H9 (cell line): Measurements from ENCODE around the gene OTULINL. TPM values are rescaled to one million over a fixed set of nuclear protein-coding genes. Genes with fewer than 3 reads are reported as not detected.

ENCODE experiments used
- DNase-seq: peaks from one replicate; pipeline ENCODE4 v3.0.0-alpha.2; 2017
- H2AFZ ChIP-seq: one replicate; pipeline ENCODE4 v1.6.1; 2013; ENCODE audit warnings: mild to moderate bottlenecking, low read length, control low read depth, moderate library complexity
- H2AK5ac ChIP-seq: 2 replicates; pipeline ENCODE4 v1.6.1; 2013; ENCODE audit warnings: low read length, control low read depth, mixed read lengths; ENCODE audit not compliant: insufficient read length
- H2BK120ac ChIP-seq: one replicate; pipeline ENCODE4 v1.6.1; 2013; ENCODE audit warnings: low read depth, mild to moderate bottlenecking, low read length, control low read depth, inconsistent platforms; ENCODE audit not compliant: poor library complexity, severe bottlenecking
- H2BK12ac ChIP-seq: 2 replicates; pipeline ENCODE4 v1.6.1; 2013; ENCODE audit warnings: low read length, control low read depth, mixed read lengths, low read depth; ENCODE audit not compliant: insufficient read length
- H2BK15ac ChIP-seq: 2 replicates; pipeline ENCODE4 v1.6.1; 2013; ENCODE audit warnings: low read depth, low read length, control low read depth
- H2BK20ac ChIP-seq: one replicate; pipeline ENCODE4 v1.6.1; 2013; ENCODE audit warnings: low read depth, mild to moderate bottlenecking, low read length, control low read depth, inconsistent platforms; ENCODE audit not compliant: poor library complexity, severe bottlenecking
- H2BK5ac ChIP-seq: 2 replicates; pipeline ENCODE4 v1.6.1; 2013; ENCODE audit warnings: low read length, control low read depth, mixed read lengths; ENCODE audit not compliant: insufficient read length
- H3K14ac ChIP-seq: 2 replicates; pipeline ENCODE4 v1.6.1; 2013; ENCODE audit warnings: low read length, control low read depth; ENCODE audit not compliant: insufficient read depth
- H3K18ac ChIP-seq: 2 replicates; pipeline ENCODE4 v1.6.1; 2013; ENCODE audit warnings: low read depth, mild to moderate bottlenecking, mixed read lengths, low read length, control low read depth; ENCODE audit not compliant: insufficient read length
- H3K23ac ChIP-seq: 2 replicates; pipeline ENCODE4 v1.6.1; 2013; ENCODE audit warnings: low read length, control low read depth, mixed read lengths, low read depth; ENCODE audit not compliant: insufficient read length
- H3K23me2 ChIP-seq: 2 replicates; pipeline ENCODE4 v1.6.1; 2013; ENCODE audit warnings: low read depth, mild to moderate bottlenecking, mixed read lengths, low read length, control low read depth; ENCODE audit not compliant: insufficient read length, poor library complexity, severe bottlenecking
- H3K27ac ChIP-seq: 2 replicates; pipeline ENCODE4 v1.5.1; 2013; ENCODE audit warnings: low read length, control low read depth, mixed read lengths, low read depth; ENCODE audit not compliant: insufficient read length
- H3K27me3 ChIP-seq: 2 replicates; pipeline ENCODE4 v1.6.1; 2013; ENCODE audit warnings: low read length, control low read depth, inconsistent platforms; ENCODE audit not compliant: insufficient read depth
- H3K4ac ChIP-seq: 2 replicates; pipeline ENCODE4 v1.6.1; 2013; ENCODE audit warnings: low read depth, mild to moderate bottlenecking, control low read depth, inconsistent platforms, low read length, moderate library complexity
- H3K4me1 ChIP-seq: 2 replicates; pipeline ENCODE4 v1.6.1; 2013; ENCODE audit warnings: low read length, control low read depth, inconsistent platforms; ENCODE audit not compliant: insufficient read depth
- H3K4me2 ChIP-seq: 2 replicates; pipeline ENCODE4 v1.6.1; 2013; ENCODE audit warnings: low read length, control low read depth, mixed read lengths; ENCODE audit not compliant: insufficient read length, insufficient read depth
- H3K56ac ChIP-seq: 2 replicates; pipeline ENCODE4 v1.6.1; 2013; ENCODE audit warnings: low read depth, mild to moderate bottlenecking, mixed read lengths, low read length, control low read depth; ENCODE audit not compliant: insufficient read length
- H3K79me1 ChIP-seq: 2 replicates; pipeline ENCODE4 v1.6.1; 2013; ENCODE audit warnings: low read depth, mild to moderate bottlenecking, moderate library complexity, low read length, control low read depth, inconsistent platforms; ENCODE audit not compliant: insufficient read depth, poor library complexity, severe bottlenecking
- H3K79me2 ChIP-seq: 2 replicates; pipeline ENCODE4 v1.6.1; 2013; ENCODE audit warnings: low read length, control low read depth, inconsistent platforms; ENCODE audit not compliant: insufficient read depth
- H3K9ac ChIP-seq: 2 replicates; pipeline ENCODE4 v1.6.1; 2013; ENCODE audit warnings: low read length, control low read depth, mixed read lengths; ENCODE audit not compliant: insufficient read length; ENCODE audit errors: extremely low read depth
- H3K9me3 ChIP-seq: one replicate; pipeline ENCODE4 v1.6.1; 2013; ENCODE audit warnings: low read depth, low read length, inconsistent platforms; ENCODE audit not compliant: control insufficient read depth
- H3T11ph ChIP-seq: one replicate; pipeline ENCODE4 v1.6.1; 2013; ENCODE audit warnings: mild to moderate bottlenecking, low read length, control low read depth, inconsistent platforms
- H4K20me1 ChIP-seq: one replicate; pipeline ENCODE4 v1.6.1; 2013; ENCODE audit not compliant: control insufficient read depth, insufficient read length, insufficient read depth
- H4K5ac ChIP-seq: 2 replicates; pipeline ENCODE4 v1.6.1; 2013; ENCODE audit warnings: low read depth, mild to moderate bottlenecking, mixed read lengths, low read length, control low read depth; ENCODE audit not compliant: insufficient read length
- H4K8ac ChIP-seq: replicated peaks from 2 replicates; pipeline ENCODE4 v1.6.1; 2013; ENCODE audit warnings: low read length, control low read depth, mixed read lengths, low read depth; ENCODE audit not compliant: insufficient read length
- H4K91ac ChIP-seq: 2 replicates; pipeline ENCODE4 v1.6.1; 2013; ENCODE audit warnings: low read depth, mild to moderate bottlenecking, moderate library complexity, mixed read lengths, low read length, control low read depth; ENCODE audit not compliant: insufficient read length
- H3K27ac Mint-ChIP-seq, 3 experiments: 2 replicates in 2 of 3; 3 replicates in 1 of 3; pipeline ENCODE4 v1.8.0; 2020 to 2021; ENCODE audit warnings: mixed read lengths in 3 of 3, mild to moderate bottlenecking in 1 of 3, moderate library complexity in 1 of 3
- H3K27me3 Mint-ChIP-seq: 2 replicates; pipeline ENCODE4 v1.8.0; 2021; ENCODE audit warnings: low read depth, mild to moderate bottlenecking, moderate library complexity, mixed read lengths
- H3K36me3 Mint-ChIP-seq, 3 experiments: 2 replicates in 2 of 3; 3 replicates in 1 of 3; pipeline ENCODE4 v1.8.0; 2020 to 2021; ENCODE audit warnings: low read depth in 3 of 3, mixed read lengths in 3 of 3; ENCODE audit not compliant: insufficient read depth in 1 of 3
- H3K4me1 Mint-ChIP-seq, 2 experiments: 2 replicates each; pipeline ENCODE4 v1.8.0; 2020; ENCODE audit warnings: mixed read lengths in 2 of 2
- H3K4me3 Mint-ChIP-seq, 2 experiments: 2 replicates in 1 of 2; 3 replicates in 1 of 2; pipeline ENCODE4 v1.8.0; 2020 to 2021; ENCODE audit warnings: mild to moderate bottlenecking in 2 of 2, mixed read lengths in 2 of 2, moderate library complexity in 1 of 2
- H3K9me3 Mint-ChIP-seq, 2 experiments: 2 replicates in 1 of 2; 3 replicates in 1 of 2; pipeline ENCODE4 v1.8.0; 2020; ENCODE audit warnings: mild to moderate bottlenecking in 2 of 2, mixed read lengths in 2 of 2, moderate library complexity in 1 of 2
- WGBS: extraction: QIAGEN DNeasy Blood & Tissue Kit; methylation state at CpG from one replicate; pipeline ENCODE4 v1.1.7; 2013; ENCODE audit warnings: missing lambda C conversion rate, low lambda C conversion rate, mixed read lengths; ENCODE audit not compliant: insufficient read length; ENCODE audit errors: extremely low coverage; 5-methylcytosine and 5-hydroxymethylcytosine counted together
- total RNA-seq: library from RNA; stranded (reverse); gene quantifications from 2 replicates; pipeline ENCODE4 v1.2.1, GENCODE V29; 2021
- TF ChIP-seq, protein P1 (sequence below): fragments of 200-600 bp; sonication (generic); conservative IDR thresholded peaks from 3 replicates; pipeline ENCODE4 v1.8.0; 2021; ENCODE audit warnings: antibody characterized with exemption, mild to moderate bottlenecking

Gene OTULINL
- total RNA-seq, 1 experiment from 2014 or later, result 7.5 TPM

DNA sequence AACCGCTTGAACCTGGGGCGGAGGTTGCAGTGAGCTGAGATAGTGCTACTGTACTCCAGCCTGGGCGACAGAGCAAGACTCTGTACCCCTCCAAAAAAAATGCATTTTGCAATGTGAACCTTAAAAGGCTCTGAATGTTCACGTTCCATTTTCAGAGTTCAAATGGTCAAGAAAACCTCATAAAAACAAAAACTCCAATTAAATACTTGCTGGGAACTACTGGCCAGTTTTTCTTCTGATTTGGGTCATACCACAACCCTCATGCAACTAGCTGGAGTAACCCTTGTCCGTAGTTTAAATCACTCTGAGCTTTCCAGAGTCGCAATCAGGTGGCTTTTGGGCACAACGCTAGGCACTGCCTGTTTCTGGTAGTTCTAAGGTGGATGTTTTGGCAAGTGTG lies 2.3 kb upstream of the OTULINL start:
- Histone ChIP-seq H3K4ac (no peak overlapping the region), H3K4me2 (no peak overlapping the region), H4K91ac (no peak overlapping the region), H3K9ac (no peak overlapping the region), H3K27ac (no peak overlapping the region), H3K4me1 (no peaks in the 10 kb centered on the region), H2BK20ac (no peak overlapping the region), H2BK12ac (no peak overlapping the region), H3K56ac (no peak overlapping the region), H2AK5ac (no peak overlapping the region), H2BK5ac (no peak overlapping the region), H3K23ac (no peak overlapping the region), H4K20me1 (no peaks in the 10 kb centered on the region), H3K9me3 (no peaks in the 10 kb centered on the region), H4K5ac (no peak overlapping the region), H2BK15ac (no peak overlapping the region), H3K23me2 (peaks cover 3% of the 10 kb centered on the region), H3K79me2 (no peaks in the 10 kb centered on the region), H2AFZ (no peak overlapping the region), H2BK120ac (no peak overlapping the region), H4K8ac (no peak overlapping the region), H3T11ph (no peak overlapping the region), H3K14ac (no peak overlapping the region), H3K18ac (no peak overlapping the region), H3K79me1 (no peaks in the 10 kb centered on the region), H3K27me3 (peaks cover 2% of the 10 kb centered on the region; the same call in 1 of the 2 replicates)
- no peak for DNase-seq
- no CpG with 5 or more reads among the region's 7 CpGs for WGBS
- Mint-ChIP-seq H3K36me3 (no peaks in the 10 kb centered on the region; a peak in 2 of 7 replicates), H3K4me1 (peaks cover 10 to 11% of the 10 kb centered on the region in 2 experiments), H3K27ac (no peak overlapping the region), H3K27me3 (peaks cover 57% of the 10 kb centered on the region), H3K4me3 (no peak overlapping the region), H3K9me3 (no peaks in the 10 kb centered on the region; a peak in 1 of 5 replicates)
- TF ChIP-seq, protein P1, sequence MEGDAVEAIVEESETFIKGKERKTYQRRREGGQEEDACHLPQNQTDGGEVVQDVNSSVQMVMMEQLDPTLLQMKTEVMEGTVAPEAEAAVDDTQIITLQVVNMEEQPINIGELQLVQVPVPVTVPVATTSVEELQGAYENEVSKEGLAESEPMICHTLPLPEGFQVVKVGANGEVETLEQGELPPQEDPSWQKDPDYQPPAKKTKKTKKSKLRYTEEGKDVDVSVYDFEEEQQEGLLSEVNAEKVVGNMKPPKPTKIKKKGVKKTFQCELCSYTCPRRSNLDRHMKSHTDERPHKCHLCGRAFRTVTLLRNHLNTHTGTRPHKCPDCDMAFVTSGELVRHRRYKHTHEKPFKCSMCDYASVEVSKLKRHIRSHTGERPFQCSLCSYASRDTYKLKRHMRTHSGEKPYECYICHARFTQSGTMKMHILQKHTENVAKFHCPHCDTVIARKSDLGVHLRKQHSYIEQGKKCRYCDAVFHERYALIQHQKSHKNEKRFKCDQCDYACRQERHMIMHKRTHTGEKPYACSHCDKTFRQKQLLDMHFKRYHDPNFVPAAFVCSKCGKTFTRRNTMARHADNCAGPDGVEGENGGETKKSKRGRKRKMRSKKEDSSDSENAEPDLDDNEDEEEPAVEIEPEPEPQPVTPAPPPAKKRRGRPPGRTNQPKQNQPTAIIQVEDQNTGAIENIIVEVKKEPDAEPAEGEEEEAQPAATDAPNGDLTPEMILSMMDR, result no peak
